HCT116 (cell line): ENCODE measurements around the gene PDE4B. TPM values are rescaled to one million over a fixed set of nuclear protein-coding genes. Genes with fewer than 3 reads are reported as not detected.

ENCODE experiments used
- ATAC-seq: fragments of 200-7000 bp; cut with Tn5 transposase; 2 replicates; pipeline ENCODE4 v1.9.1; 2020; ENCODE audit warnings: mild to moderate bottlenecking, moderate library complexity
- BruUV-seq: library from RNA; stranded (reverse); fragments of 400-500 nt; replicated peaks from 2 replicates; lab custom pipeline; 2021; lab: Mats Ljungman, UMichigan
- CTCF ChIA-PET: fragments of 300-600 bp; sonication (Branson Sonifier 250); formaldehyde crosslinking; loops from one replicate; lab custom pipeline; 2021; ENCODE audit warnings: antibody characterized with exemption; lab: Charles Lee
- POLR2A ChIA-PET: fragments of 300-600, 350-600 bp; sonication (Branson Sonifier 250); formaldehyde crosslinking; loops from one replicate; lab custom pipeline; 2021; ENCODE audit warnings: antibody characterized with exemption; lab: Charles Lee
- RAD21 ChIA-PET, 2 experiments: fragments of 300-600 bp; sonication (Branson Sonifier 250); formaldehyde crosslinking; loops; one replicate each; lab custom pipeline; 2023; ENCODE audit warnings: low total read pairs in 2 of 2; ENCODE audit not compliant: uncharacterized antibody in 2 of 2, unreplicated experiment in 2 of 2, low non-redundant PET in 1 of 2; lab: Charles Lee
- DNase-seq: peaks from one replicate; pipeline ENCODE4 v3.0.0-alpha.2; 2010; ENCODE audit warnings: low read depth, low spot score
- H2AFZ ChIP-seq: fragments of 200-600 bp; shearing (Covaris generic), sonication (generic); 2 replicates; pipeline ENCODE4 v1.6.1; 2017; ENCODE audit warnings: low read depth, mixed run types, mixed read lengths, antibody characterized with exemption, low read length; ENCODE audit not compliant: poor library complexity, severe bottlenecking
- H3K27ac ChIP-seq: 2 replicates; pipeline ENCODE4 v1.5.1; 2012; ENCODE audit warnings: low read depth, low read length
- H3K27me3 ChIP-seq: fragments of 200-600 bp; sonication (generic); 2 replicates; pipeline ENCODE4 v1.6.1; 2016; ENCODE audit warnings: mixed run types, low read length, mixed read lengths; ENCODE audit not compliant: insufficient read depth
- H3K36me3 ChIP-seq, 2 experiments: fragments of 200-500 bp in 1 of 2; fragments of 200-600 bp in 1 of 2; sonication (Bioruptor generic) in 1 of 2; sonication (generic) in 1 of 2; 2 replicates each; pipeline versions ENCODE4 v1.5.1 to v1.6.1; 2014 to 2016; ENCODE audit warnings: low read length in 2 of 2, inconsistent platforms in 1 of 2, mixed read lengths in 1 of 2, mixed run types in 1 of 2; ENCODE audit not compliant: insufficient read depth in 2 of 2, control insufficient read depth in 1 of 2
- H3K4me1 ChIP-seq, 2 experiments: fragments of 200-600 bp in 1 of 2; sonication (generic) in 1 of 2; 2 replicates each; pipeline versions ENCODE4 v1.5.1 to v1.6.1; 2012 to 2017; ENCODE audit warnings: low read length in 2 of 2, inconsistent platforms in 1 of 2, mild to moderate bottlenecking in 1 of 2, mixed read lengths in 1 of 2, mixed run types in 1 of 2, moderate library complexity in 1 of 2; ENCODE audit not compliant: insufficient read depth in 2 of 2, control insufficient read depth in 1 of 2
- H3K4me2 ChIP-seq: fragments of 200-600 bp; sonication (generic); 2 replicates; pipeline ENCODE4 v1.6.1; 2017; ENCODE audit warnings: mixed run types, low read length, mixed read lengths
- H3K4me3 ChIP-seq, 2 experiments: fragments of 200-600 bp in 1 of 2; sonication (generic) in 1 of 2; replicated peaks in 1 of 2; 2 replicates each; pipeline ENCODE4 v1.5.1; 2011 to 2016; ENCODE audit warnings: low read length in 2 of 2, control low read depth in 1 of 2, low read depth in 1 of 2, mild to moderate bottlenecking in 1 of 2, mixed read lengths in 1 of 2, mixed run types in 1 of 2
- H3K79me2 ChIP-seq: fragments of 200-600 bp; sonication (generic); 2 replicates; pipeline ENCODE4 v1.6.1; 2017; ENCODE audit warnings: mild to moderate bottlenecking, mixed run types, low read length, moderate library complexity, mixed read lengths; ENCODE audit not compliant: insufficient read depth
- H3K9ac ChIP-seq: fragments of 200-600 bp; sonication (generic); 2 replicates; pipeline ENCODE4 v1.6.1; 2016; ENCODE audit warnings: low read length, mixed read lengths
- H3K9me2 ChIP-seq: fragments of 200-600 bp; sonication (generic), shearing (Covaris generic); 2 replicates; pipeline ENCODE4 v1.6.1; 2017; ENCODE audit warnings: mixed run types, mild to moderate bottlenecking, moderate library complexity; ENCODE audit not compliant: insufficient read depth
- H3K9me3 ChIP-seq, 2 experiments: fragments of 200-500 bp in 1 of 2; fragments of 200-600 bp in 1 of 2; sonication (Bioruptor generic) in 1 of 2; sonication (generic) in 1 of 2; 2 replicates each; pipeline ENCODE4 v1.6.1; 2014 to 2017; ENCODE audit warnings: low read length in 2 of 2, mixed read lengths in 2 of 2, inconsistent platforms in 1 of 2, low read depth in 1 of 2, mild to moderate bottlenecking in 1 of 2, mixed run types in 1 of 2, moderate library complexity in 1 of 2; ENCODE audit not compliant: control insufficient read depth in 1 of 2, insufficient read depth in 1 of 2
- H4K20me1 ChIP-seq: fragments of 200-600 bp; sonication (generic), shearing (Covaris generic); 2 replicates; pipeline ENCODE4 v1.6.1; 2017; ENCODE audit warnings: mixed run types, mild to moderate bottlenecking, moderate library complexity; ENCODE audit not compliant: insufficient read depth
- EZH2 ChIP-seq: fragments of 200-600 bp; sonication (generic); IDR thresholded peaks from 2 replicates; pipeline ENCODE4 v1.6.1; 2017; ENCODE audit warnings: antibody characterized with exemption, mixed run types
- EZH2phosphoT487 ChIP-seq: fragments of 200-600 bp; IDR thresholded peaks from 2 replicates; pipeline ENCODE4 v1.6.1; 2018; ENCODE audit warnings: antibody characterized with exemption, borderline replicate concordance
- FOSL1 ChIP-seq: IDR thresholded peaks from 2 replicates; pipeline ENCODE4 v1.6.1; 2012; ENCODE audit warnings: low read depth
- JUND ChIP-seq: IDR thresholded peaks from 2 replicates; pipeline ENCODE4 v1.6.1; 2012
- POLR2A ChIP-seq: IDR thresholded peaks from 2 replicates; pipeline ENCODE4 v1.7.0; 2011; ENCODE audit warnings: borderline replicate concordance; ENCODE audit not compliant: insufficient read depth, insufficient read length; ENCODE audit errors: extremely low read depth
- SIN3A ChIP-seq: IDR thresholded peaks from 2 replicates; pipeline ENCODE4 v1.6.1; 2012; ENCODE audit warnings: low read depth
- SP1 ChIP-seq: IDR thresholded peaks from 2 replicates; pipeline ENCODE4 v1.6.1; 2012; ENCODE audit warnings: low read depth
- TCF7L2 ChIP-seq: IDR thresholded peaks from 2 replicates; pipeline ENCODE4 v1.7.0; 2011; ENCODE audit warnings: borderline replicate concordance, inconsistent platforms; ENCODE audit not compliant: insufficient read depth, insufficient read length; ENCODE audit errors: extremely low read depth
- intact Hi-C: fragments of 100-400 bp; cut with micrococcal nuclease; formaldehyde crosslinking; loops from 2 replicates; pipeline ENCODE4 v1.10.0; 2022
- total RNA-seq: library from RNA; stranded (reverse); gene quantifications from one replicate; pipeline ENCODE4 v1.2.1, GENCODE V29; 2021; ENCODE audit not compliant: unreplicated experiment
- TF ChIP-seq, protein P1 (sequence below): IDR thresholded peaks from 2 replicates; pipeline ENCODE4 v1.6.1; 2012

The PDE4B gene
- total RNA-seq, 1 experiment from 2014 or later: 76.9 TPM

GRCh38 chr1:66323958-66324625 lies 531.4 kb downstream of the PDE4B start (continued):
- TF ChIP-seq SP1 (peak; percentile 87), JUND (peak; percentile 89), SIN3A (peak; percentile 48; the same call in 1 of the 2 replicates), POLR2A (no peak)
- TF ChIP-seq, all 23 proteins: peak for 11

GRCh38 chr1:66325594-66326380 lies 533.1 kb downstream of the PDE4B start:
- Histone ChIP-seq H3K9ac (peak overlapping the region; percentile 44), H3K79me2 (peaks cover 5% of the 10 kb centered on the region), H3K4me2 (peak overlapping the region; percentile 62), H3K9me3 (no peaks in the 10 kb centered on the region), H2AFZ (no peak overlapping the region)
- CTCF ChIA-PET: no interaction called here
- ATAC-seq: peak; percentile 15; the same call in 1 of the 2 replicates
- intact Hi-C loops: no loop called here
- RAD21 ChIA-PET: no interaction called here
- TF ChIP-seq SP1: peak; percentile 50; the same call in 1 of the 2 replicates
- TF ChIP-seq FOSL1: peak; percentile 41; the same call in 1 of the 2 replicates
- TF ChIP-seq, protein P1, sequence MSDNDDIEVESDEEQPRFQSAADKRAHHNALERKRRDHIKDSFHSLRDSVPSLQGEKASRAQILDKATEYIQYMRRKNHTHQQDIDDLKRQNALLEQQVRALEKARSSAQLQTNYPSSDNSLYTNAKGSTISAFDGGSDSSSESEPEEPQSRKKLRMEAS: peak; percentile 73
- no peak for TF ChIP-seq JUND
- no peak for TF ChIP-seq EZH2
- TF ChIP-seq TCF7L2: no peak
- no peak for TF ChIP-seq EZH2phosphoT487
- TF ChIP-seq, all 23 proteins: peak for 3
- H3K4me1 ChIP-seq: peaks cover 62 to 82% of the 10 kb centered on the region in 2 experiments
- no peaks in the 10 kb centered on the region for H3K27me3 ChIP-seq
- H4K20me1 ChIP-seq: no peaks in the 10 kb centered on the region
- DNase-seq: no peak
- H3K4me3 ChIP-seq: no peak overlapping the region
- peak overlapping the region; percentile 76 for H3K27ac ChIP-seq
- H3K36me3 ChIP-seq: no peaks in the 10 kb centered on the region; a peak in 1 of 4 replicates
- H3K9me2 ChIP-seq: no peaks in the 10 kb centered on the region
- BruUV-seq: no TSS peak
- POLR2A ChIA-PET: interaction anchor here (0.9 to 2.1 kb wide), 4 partner anchors 11 to 51 kb away, joined by 4 to 6 read pairs (median 4); no protein-coding TSS in a partner anchor
